HG03520 (cell line): ENCODE data around the gene MACROH2A1.

ENCODE experiments used
- ATAC-seq: cut with Tn5 transposase; IDR thresholded peaks from one replicate; pipeline ENCODE4 v1.9.1; 2021; ENCODE audit warnings: mild to moderate bottlenecking, moderate library complexity; ENCODE audit not compliant: unreplicated experiment

Gene MACROH2A1

DNA sequence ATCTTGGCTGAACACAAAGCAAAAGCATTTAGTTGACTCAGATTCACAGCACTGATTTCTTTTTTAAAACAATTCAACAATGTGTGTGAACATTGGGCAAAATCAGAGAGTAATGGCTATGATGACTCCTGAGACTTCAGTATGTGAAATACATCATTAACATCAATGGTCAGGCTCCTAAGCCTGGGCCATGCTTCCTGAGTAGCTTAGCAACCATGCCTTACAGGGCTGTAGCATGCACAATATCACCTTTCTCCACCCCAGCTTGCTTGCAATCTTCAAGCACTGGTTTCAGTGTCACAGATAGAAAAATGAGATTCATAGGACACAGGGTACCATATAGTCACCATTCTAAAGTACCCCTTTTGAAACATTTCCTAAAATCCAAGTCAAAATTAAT lies 41.3 kb downstream of the MACROH2A1 start:
- ATAC-seq, result no peak

DNA sequence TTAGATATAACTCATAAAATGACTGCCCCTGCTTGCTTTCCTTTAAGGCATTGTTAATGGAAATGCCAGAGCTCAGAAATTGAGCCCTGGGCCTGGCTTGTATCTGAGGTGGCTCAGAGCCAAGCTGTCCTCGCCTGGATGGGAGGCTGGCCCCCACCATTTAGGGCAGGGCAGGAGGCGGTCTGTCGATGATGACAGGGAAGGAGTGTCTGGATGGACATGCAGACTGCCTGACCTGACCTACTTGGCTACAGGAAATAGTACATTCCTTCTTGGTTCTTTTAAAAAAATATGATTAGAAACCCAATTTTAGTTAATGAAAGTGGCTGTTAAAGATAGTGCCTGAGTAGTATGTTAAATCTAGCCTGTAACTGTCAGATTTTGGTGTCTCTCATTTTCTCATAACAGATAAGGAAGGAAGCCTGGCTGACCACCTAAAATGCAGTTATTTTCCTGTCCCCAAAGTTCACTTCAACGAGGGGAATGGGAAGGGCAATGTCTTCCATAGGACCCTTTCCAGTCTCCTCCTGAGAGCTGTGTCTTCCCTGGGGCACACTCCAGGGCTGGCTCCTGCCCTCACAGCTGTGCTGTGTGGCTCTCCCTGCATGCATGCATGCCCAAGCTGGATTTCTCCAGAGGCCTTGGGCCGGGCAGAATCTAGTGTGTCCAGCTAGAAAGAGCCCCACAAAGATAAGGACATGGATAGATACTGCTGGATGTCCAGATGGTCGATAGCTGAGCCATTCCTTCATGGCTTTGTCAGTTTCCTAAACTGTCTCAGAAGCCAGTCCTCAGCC lies 42.3 kb downstream of the MACROH2A1 start:
- no peak for ATAC-seq

DNA sequence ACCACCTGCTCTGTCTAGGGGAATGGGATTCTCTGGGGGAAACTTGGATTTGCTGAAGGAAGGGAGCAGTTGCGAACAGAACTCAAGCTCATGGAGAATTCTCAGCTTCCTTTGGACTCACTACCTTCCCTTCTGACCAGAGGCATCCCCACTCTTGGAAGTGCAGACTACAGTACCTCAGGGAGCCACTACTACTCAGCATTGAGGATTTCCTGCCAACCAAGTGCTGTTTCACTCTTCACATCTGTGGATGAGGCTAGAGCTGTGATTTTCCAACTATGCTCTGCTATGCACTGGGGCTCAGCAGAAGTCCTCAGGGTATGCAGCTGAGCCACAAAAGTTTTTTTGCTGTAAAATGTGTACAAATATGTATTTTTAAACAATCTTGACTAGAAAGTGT lies 43.9 kb downstream of the MACROH2A1 start:
- ATAC-seq, result no peak

DNA sequence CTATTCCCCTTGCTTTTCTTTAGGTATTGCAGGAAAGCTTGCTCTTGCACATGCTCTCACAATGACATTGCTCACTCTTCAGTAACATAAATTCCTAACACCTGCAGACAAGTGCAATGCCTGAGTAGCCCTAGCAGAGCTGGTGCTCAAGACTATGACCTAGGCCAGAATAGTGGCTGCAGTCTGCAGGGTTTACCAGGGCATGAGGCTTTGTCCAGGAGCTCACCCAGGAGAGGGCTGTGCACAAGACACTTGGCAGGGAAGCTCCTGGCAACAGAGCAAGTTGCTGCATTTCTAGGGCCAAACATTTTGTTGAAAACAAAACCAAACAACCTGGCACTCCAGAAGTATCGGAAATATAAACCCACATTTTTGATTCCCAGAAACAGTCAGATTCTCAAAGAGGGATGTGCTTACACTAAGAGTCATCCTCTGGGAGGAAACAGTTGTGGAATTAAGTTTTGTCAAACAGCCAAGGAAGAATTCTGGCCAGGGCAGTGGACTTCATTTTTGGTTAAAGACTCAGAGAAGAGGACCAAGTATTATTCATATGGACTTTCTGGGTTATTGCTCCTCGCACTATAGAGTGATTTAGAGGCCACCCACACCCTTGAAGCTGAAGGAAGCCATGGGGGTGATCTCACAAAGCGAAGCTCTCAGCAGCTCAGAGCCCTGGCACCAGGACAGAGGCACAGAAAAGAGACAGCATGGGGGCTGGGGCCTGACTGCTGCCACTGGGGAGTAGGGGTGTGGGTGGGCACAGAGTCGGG lies 44.9 kb downstream of the MACROH2A1 start:
- no peak for ATAC-seq

DNA sequence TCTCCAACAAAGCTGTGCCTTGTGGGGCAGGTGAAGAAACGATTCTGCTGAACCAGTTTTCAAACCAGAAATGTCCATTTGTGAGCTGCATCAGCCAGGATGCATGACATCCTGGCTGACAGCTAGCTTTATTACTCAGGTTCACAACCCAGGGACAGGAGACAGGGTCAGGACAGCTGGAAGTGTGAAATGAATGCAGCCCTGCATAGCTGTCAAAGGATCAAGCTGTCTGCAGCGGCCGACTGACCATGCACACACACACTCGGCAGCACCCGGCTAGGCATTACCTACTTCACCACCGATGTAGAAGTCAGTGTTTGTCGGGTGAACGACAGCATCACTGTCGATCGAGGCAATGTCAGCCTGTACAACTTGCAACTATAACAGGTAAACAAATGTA lies 48.5 kb downstream of the MACROH2A1 start:
- ATAC-seq, result no peak

DNA sequence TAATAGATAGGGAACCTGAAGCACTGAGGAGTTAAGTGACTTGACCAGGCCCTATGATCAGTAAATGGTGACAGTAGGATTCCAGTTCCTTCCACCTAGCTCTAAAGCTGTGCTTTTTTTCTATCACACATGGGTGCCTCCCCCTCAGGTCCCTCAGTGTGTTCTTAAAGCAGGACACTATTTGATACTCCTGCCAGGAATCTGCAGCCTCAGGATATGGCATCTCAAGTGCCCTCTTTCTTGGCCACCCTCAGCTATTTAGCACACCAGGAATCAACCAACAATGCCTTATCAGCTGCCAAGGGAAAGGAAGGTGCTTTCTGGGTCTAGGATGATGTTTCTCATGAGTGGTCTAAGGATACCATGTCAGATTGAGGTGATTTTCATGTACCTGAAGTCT lies 49.1 kb downstream of the MACROH2A1 start:
- no peak for ATAC-seq

DNA sequence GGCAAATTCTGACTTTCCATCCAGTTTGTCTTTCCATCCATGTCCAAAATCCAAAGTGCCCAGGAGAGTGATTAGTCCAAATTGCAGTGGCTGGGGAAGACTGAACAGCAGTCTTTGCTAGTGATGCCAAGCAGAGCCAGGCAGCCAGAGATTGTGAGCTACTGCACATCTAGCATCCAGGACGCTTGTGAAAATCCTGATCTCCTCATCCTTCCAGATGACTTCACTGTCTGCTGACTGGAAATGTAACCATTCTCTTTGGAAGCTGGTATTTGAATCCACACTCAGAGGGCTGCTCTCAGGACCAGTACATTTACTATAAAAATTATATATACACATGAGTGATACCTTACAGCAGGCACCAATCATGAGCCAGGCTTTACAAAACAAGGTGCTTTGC lies 49.6 kb downstream of the MACROH2A1 start:
- no peak for ATAC-seq

DNA sequence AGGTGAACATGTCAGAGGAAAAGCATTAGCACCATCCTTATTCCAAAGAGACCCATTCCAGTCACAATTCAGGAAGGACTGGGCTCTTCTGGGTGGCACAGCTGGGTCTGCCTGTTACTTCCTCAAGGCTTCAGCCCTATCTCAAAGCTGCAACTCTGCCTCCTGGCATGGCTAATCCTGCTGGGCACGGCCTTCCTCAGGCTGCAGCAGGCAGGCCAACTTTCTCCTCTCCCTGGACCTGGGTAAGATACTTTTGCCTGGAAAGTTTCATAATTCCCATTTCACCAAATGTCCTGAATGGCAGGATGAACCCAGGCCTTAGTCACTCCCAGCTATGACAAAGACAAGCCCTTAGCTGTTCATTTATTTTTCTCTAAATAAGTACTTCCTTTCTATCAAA lies 50.1 kb downstream of the MACROH2A1 start:
- no peak for ATAC-seq

DNA sequence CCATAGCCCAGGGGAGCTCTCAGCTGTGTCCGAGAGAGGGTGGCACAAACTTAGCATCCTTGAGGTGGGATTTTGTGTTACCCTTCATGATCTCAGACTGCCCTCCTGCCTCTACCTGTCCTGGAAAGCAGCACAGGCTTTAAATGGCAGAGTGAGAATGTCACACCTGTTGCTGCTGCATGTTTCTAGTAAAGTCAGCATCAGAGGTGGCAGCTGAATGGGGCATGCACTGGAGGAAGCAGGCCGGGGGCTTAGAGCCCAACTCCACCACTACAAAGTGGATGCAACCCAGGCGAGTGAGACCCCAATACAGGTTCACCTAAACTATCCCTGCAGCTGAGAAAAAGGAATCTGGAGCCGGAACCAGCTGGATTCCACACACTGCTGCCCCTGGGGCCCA lies 51.6 kb downstream of the MACROH2A1 start:
- ATAC-seq, result no peak

DNA sequence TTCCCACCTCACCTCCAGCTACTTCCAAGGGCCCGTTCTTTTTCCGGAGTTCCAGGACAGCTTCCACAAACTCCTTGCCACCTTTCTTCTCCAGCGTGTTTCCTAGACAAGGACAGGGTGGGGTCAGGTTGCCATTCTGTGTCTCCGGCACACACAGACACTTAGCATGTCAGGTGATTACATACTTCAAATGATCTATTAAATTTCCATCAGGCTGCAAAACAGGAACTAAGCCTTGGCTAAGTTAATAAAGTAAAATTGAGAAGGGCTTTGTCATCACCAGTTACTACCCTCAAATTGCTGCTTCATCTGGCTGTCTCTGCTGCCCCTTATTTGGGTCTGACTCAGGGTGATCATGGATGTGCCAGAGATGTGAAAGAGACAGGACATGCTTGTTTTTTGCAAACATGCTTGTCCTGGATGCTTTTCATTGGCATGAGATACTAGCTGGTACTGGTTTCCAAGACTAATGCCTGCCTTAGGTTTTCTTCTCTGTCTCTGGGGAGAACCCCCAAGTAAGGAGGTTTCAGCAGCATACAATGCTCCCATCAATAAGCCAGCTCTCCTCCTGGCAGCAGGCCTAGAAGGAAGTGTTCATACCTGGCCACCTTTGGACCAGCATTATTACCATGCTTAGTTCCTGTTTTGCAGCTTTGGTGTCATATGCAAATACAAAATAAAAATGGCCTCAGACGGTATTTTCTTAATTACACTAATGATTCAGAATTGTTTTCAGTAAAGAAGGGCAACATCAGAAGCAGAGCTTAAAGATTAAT lies 52.9 kb downstream of the MACROH2A1 start:
- no peak for ATAC-seq

DNA sequence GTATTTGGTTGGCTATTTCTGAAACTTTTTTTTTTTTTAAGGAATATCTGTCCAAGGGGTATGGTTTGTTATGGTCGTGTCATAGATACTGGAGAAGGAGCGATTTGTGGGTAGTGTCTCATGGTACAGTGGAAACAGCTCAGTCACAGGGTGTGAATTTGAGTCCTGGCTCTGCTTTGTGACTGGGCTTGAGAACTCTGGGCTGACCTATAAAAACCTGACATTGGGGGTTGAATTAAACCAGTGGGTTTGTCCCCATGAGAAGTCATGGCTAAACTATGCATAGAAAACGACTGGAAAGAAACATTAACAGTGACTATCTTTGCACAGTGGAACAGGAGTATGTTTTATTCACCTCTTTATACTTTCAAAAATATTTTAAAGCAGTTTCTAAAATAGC lies 54.7 kb downstream of the MACROH2A1 start:
- no peak for ATAC-seq

DNA sequence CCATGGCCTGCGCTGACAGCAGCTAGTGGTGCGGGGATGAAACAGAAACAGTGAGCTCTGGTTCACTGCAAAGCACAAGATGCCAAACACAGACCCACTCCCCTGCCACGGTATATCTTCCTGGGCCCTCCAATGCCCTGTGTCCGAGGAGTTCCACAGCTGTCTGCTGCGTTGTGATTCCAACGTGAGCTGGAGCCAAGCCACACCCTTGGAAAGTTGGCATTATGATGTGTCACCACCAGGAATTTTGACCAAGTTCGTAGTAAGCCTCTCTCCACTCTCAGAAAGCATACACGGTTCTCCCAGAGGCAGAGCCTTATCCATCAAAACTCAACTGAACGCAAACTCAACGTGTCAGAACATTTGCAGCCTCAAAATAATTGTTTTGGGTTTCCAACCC lies 55.6 kb downstream of the MACROH2A1 start:
- ATAC-seq, result no peak

DNA sequence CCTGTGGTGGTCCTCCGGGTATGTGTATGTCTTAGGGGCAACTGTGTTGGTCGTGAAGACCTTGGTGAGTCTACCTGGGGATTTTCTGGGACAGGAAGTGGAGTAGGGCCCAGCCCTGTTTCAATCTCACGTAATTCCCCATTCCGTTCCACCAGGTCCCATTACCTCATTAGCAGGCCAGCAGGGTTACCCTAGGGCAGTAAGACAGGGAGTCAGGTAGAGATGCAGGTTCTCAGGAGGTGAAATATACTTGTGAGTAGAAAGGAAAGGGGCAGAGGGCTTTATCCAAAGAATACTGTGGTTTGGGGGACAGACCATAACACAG lies 56.5 kb downstream of the MACROH2A1 start:
- ATAC-seq, result no peak

DNA sequence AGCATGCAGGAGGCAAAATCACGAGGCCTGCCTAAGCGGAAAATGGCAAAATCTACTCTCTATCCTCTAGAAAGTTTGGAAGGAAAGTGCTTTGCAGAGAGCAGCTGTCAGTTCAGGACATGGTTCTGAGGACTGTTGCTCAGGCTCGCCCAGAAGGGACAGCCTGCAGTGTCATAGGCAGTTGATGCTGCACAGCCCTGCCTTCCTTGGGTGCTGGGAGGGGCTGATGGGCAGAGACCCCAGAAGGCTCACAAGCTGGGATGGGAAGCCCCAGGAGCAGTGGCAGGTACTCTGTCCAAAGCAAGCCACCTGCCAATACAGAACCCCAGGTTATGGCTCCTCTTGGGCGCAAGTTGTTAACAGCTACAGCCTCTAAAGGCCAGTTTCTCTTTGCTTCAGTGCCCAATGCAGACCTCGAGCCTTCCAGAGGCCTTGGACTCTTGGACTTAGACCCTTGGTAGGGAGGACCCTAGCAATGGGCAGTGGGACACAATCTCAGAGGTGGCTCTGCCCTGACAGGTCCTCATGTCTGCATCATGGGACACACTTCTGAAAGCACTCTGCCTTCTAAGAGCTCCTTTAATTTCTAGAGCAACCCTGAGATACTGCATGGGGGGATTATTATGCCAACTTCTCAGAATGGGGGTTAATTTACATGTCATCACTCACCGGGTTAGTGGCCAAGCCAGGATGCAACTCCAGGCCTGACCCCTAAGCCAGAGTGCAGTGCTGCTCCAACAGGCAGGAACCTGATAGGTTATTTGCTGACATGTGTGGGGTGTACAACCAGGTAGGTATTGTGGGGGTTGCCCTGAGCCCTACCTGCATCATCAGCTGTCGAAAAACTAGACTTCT lies 57.1 kb downstream of the MACROH2A1 start:
- no peak for ATAC-seq

DNA sequence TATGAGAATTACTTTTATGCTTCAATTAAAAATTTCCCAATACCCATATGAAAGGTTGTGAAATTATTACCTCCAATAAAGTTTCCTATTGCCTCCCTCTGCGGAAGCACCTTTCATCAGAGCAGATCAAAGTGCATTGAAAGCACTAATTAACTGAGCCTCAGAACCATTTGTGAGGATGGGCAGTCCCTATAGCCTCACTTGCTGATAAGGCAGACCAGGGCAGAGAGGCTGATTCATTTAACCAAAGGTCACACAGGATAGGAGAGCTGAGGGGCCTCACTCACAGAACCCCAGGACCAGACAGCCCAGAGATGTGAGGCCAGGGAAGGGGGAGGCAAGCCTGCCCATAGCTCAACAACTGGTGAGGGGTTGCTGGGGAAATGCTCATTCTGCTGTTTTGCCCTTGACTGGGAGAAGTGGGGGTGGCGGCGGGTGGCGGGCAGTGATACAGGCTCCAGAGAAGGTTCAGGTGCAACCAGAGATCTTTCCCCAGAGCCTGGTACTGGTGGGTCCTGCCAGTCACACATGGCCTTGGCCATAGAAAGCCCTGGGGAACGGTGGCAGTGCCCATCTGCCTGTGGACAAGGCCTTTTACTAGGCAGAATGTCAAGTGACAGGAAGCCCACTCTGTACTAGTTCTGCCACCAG lies 57.9 kb downstream of the MACROH2A1 start:
- ATAC-seq, result no peak

DNA sequence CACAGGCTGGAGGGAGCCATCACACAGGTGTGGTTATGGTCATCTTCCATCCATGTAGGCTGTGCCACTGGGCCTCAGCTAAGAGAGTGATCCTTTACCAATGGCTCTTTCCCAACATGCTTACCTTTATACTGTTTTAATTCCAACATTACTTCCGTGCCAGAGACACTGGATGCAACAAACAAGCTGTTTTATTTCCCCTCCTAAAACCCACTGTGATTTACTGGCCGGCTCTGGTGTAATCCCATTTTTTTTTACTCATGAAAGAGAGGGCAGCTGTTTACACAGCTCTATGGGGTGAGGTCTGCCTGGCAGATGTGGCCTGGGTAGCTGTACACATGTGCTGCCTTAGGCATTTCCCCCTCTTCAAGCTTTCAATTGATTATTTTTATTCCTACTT lies 58.5 kb downstream of the MACROH2A1 start:
- ATAC-seq, result no peak

DNA sequence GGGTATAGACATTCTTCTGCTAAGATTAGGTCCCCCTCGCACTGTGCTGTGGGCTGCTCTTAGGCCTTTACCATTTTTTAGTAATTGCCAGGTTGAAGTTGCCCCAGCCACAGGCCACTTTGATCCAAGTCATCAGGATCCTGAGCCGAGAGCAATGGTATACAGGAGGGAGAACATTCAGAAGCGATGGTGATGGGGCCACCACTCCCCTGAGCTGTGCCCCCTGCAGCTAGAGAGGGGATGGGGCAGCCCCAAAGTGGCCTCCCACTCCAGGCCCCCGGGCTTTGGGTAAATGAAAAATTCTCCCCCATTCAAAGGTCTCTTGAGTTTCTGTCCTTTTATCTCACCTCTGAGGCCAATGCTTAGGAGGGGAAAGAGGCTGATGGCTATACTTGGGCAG lies 59.4 kb downstream of the MACROH2A1 start:
- no peak for ATAC-seq

DNA sequence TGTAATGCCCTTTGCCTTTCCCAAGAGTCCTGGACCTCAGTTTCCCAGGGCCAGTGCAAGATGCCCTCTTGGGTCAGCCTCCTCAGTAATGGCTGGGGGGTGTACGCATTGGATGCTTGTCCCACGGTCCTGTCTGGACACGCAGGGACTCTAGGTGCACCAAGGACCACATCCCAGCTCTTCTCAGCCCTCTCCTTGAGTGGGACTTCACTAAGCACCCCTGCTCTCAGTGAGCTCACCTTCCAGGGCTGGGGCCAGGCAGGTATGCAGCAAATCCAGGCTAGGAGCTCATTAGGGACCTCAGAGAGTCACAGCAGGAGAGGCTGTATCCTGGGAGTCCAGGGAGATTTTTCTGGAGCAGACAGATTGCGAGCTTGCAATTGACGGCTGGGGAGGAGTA lies 59.8 kb downstream of the MACROH2A1 start:
- no peak for ATAC-seq

DNA sequence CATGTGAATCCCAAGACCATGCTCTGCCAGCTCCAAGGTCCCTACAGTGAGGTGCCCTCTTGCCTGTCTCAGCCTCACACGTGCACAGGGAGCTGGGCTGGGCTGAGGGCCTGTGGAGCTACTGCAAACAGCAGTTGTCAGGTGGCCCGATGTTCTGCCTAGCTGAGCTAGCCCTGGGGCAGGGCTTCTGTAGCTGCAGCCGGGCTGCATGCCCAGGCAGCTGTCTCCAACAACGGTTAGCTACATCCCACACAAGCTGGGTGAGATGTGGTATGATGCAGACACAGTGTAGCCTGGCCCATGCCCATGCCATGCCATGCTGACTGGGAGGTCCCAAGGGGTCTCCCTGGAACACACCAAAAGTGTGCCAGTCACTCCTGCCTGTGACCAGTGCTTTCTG lies 62.0 kb downstream of the MACROH2A1 start:
- no peak for ATAC-seq

DNA sequence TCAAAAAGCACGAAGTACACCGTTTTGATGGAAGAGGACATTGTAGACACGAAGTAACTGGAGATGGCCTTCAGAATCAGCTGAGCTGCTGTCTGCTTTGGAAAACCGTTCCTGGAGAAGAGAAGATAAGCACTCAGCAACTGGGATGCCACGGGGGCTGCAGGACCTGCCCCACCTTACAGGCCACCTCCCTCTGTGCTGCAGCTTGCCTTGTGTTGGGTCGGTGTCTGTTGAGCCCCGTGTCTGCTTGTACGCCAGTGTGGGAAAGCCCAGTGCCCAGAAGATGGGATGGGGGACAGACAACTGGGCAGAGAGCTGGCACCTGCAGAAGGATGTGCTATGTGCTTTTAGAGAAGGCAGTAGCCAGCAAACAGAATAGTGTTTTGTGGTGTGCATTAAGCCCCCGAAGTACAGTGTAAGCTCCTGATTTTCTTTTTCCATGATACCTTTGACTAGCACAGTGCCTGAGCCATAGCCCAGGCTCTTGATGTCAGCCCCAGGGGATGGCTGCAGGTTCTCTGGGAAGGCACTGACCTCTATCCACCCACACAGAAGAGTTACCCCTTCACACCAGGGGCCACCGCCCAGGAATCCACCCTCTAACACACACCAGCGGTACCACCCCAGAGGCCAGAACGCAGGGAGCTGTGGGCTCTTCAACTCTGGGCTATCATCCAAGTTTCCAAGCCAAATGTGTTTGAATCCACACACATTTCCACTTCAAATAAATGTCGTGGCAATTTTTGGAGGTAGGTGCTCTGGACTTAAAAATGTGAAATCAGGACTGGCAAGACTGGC lies 63.8 kb downstream of the MACROH2A1 start:
- ATAC-seq, result no peak
